ENCODE results near the gene MAPK8IP2. TPM values are rescaled to one million over a fixed set of nuclear protein-coding genes. Genes with fewer than 3 reads are reported as not detected.

The MAPK8IP2 gene
- total and polyA plus RNA-seq, 2 of the 13 experiments (the other 11 are each of a cell fraction or from before 2014, with no cell fraction given): 1.3 to 2.6 TPM

GRCh38 chr22:50641696-50642607 is 41.4 kb downstream of the MAPK8IP2 start:
- H2AFZ ChIP-seq (ENCODE audit: low read length): no peak overlapping the region
- no peaks in the 10 kb centered on the region for H3K79me2 ChIP-seq (ENCODE audit: insufficient read depth, low read length)
- intact Hi-C loops (cut with micrococcal nuclease; ENCODE audit: unreplicated experiment) (loop anchor here (1.0 to 5.0 kb wide), 2 partner anchors 14 to 50 kb away; partner anchors contain the start of gene ARSA), in situ Hi-C loops (cut with HindIII; ENCODE audit: extremely low pct_ligation_motif_present, low pct_unique_long_range_greater_than_20kb) (no loop called here)
- no peaks in the 10 kb centered on the region for H3K27me3 ChIP-seq (ENCODE audit: control insufficient read depth in 1 of 2, insufficient read depth in 2 of 2, low read length in 2 of 2)
- H4K20me1 ChIP-seq (ENCODE audit: insufficient read depth, low read length): no peaks in the 10 kb centered on the region
- DNase-seq (ENCODE audit: low spot score) (peak; percentile 95), ATAC-seq (peak; percentile 86), FAIRE-seq (peak; percentile 57)
- peak overlapping the region; percentile 89 for H3K4me2 ChIP-seq (ENCODE audit: low read depth, low read length)
- H3K9ac ChIP-seq (ENCODE audit: insufficient read depth, low read depth, low read length): peak overlapping the region; percentile 69
- BruUV-seq (replicated peaks): TSS peak; percentile 70
- H3K27ac ChIP-seq (ENCODE audit: extremely low read length, insufficient read depth, low read length): peak overlapping the region; percentile 94
- H3K36me3 ChIP-seq (replicated peaks in 1 of 2; ENCODE audit: control insufficient read depth in 1 of 2, insufficient read depth in 2 of 2, low read length in 2 of 2): no peaks in the 10 kb centered on the region
- WGBS (ENCODE audit: low lambda C conversion rate): 0% methylated on average over 13 of the region's 17 CpGs
- H3K9me3 ChIP-seq (ENCODE audit: low read length): no peaks in the 10 kb centered on the region
- H3K4me3 ChIP-seq (replicated peaks in 1 of 3; ENCODE audit: insufficient read depth in 1 of 3, low read depth in 2 of 3, low read length in 3 of 3): peak overlapping the region; percentile 38 to 62 (median 38); a peak in 5 of 6 replicates
- POLR2A ChIA-PET: interaction anchor here (0.6 to 5.4 kb wide), 27 partner anchors 9 to 349 kb away, joined by 3 to 56 read pairs (median 5); partner anchors contain the start of genes ARSA, CHKB, KLHDC7B and SCO2
- CTCF ChIA-PET (ENCODE audit: low intra/inter-chr PET ratio, low total read pairs): interaction anchor here (0.7 to 2.2 kb wide), 4 partner anchors 14 to 50 kb away, joined by 3 to 14 read pairs (median 4); partner anchors contain the start of gene ARSA
- peaks cover 60% of the 10 kb centered on the region for H3K4me1 ChIP-seq (ENCODE audit: insufficient read depth, low read length)
- TF ChIP-seq ZNF383 (CRISPR knock-in tag; IDR thresholded peaks at IDR 0.05; ENCODE audit: borderline replicate concordance) (no peak), ATF3 (CRISPR knock-in tag; IDR thresholded peaks at IDR 0.05) (no peak), LCORL (IDR thresholded peaks at IDR 0.05) (no peak), LCORL (CRISPR knock-in tag; IDR thresholded peaks at IDR 0.05) (peak; percentile 96), HNRNPLL (IDR thresholded peaks at IDR 0.05; ENCODE audit: low read depth, low read length, poor library complexity, severe bottlenecking) (peak; percentile 76), ARNTL (CRISPR knock-in tag; IDR thresholded peaks at IDR 0.05) (peak; percentile 99), ZNF318 (CRISPR knock-in tag; IDR thresholded peaks at IDR 0.05) (no peak), ZNF275 (CRISPR knock-in tag; IDR thresholded peaks at IDR 0.05; ENCODE audit: borderline replicate concordance) (no peak), HDAC2 (CRISPR knock-in tag; IDR thresholded peaks at IDR 0.05) (peak; percentile 80), ZBTB46 (CRISPR knock-in tag; IDR thresholded peaks at IDR 0.05; ENCODE audit: borderline replicate concordance) (no peak)
